GM21526 (cell line): ENCODE data around the gene NXPH1.
A peak's percentile ranks its signal among the peaks of the same experiment; 100 is the strongest.

Source experiments
- ATAC-seq: cut with Tn5 transposase; IDR thresholded peaks from one replicate; pipeline ENCODE4 v1.9.1; 2021; ENCODE audit warnings: moderate library complexity; ENCODE audit not compliant: unreplicated experiment, low FRiP score

NXPH1 gene

DNA sequence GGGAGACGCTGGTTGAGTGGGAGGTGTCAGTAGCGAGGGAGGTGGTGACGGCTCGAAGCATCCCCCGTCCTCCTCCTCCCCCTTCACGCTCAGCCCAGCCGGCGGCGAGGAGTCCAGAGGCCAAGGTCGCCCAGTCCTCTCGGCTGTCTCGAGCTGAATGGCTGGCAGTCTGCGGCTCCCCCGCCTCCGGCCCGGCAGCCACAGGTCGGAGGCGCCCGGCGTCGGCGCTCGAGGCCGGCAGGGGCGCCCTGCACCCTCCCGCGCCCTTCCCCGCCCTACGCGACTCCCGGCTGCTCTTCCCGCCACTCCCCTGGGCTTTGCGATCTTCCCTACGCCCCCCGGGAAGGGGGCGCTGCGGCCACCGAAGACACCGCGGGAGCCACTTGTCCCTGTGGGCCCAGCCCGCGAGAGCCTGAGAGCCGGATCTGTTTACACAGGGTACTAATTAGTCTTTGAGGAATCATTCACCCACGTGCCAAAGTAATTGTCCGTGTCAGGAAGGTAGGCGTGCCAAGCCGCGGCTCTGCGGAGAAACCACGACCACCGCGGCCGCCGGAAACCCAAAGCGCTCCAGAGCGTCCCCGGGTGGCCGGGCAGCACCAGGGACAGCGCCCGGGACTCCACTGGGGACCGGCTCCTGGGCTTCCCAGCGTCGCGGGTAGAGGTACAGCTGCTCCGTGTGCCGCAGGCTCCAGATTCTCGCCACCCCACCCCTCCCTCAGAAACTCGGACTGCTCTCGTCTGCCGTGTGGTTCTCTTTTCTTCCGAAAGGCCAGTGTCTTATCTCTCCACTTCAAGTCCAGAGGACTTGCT lies at the start of gene NXPH1:
NXPH1 (plus strand) TSS at position 133 of the 813 bp plus-strand sequence.
- ATAC-seq = no peak

DNA sequence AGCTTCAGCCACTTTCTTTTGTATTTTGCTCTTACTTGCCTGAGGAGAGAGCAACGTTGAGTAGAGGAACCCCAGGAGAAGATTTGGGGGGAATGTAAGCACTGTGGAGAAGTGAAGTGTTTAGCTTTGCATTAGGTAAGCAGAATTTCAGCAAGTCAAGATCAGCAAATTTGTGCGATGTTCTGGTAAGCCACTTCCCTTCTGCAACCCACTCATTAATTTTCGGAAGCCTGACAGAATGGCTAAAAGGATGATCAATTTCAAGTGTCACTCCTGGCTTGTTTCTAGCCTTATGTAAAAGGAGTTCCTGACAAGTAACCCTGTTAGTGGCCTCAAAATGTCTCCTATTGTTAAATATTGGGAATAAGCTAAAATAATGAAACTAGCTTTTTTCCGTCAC lies 48.5 kb upstream of the NXPH1 start:
- ATAC-seq = peak; percentile 29

DNA sequence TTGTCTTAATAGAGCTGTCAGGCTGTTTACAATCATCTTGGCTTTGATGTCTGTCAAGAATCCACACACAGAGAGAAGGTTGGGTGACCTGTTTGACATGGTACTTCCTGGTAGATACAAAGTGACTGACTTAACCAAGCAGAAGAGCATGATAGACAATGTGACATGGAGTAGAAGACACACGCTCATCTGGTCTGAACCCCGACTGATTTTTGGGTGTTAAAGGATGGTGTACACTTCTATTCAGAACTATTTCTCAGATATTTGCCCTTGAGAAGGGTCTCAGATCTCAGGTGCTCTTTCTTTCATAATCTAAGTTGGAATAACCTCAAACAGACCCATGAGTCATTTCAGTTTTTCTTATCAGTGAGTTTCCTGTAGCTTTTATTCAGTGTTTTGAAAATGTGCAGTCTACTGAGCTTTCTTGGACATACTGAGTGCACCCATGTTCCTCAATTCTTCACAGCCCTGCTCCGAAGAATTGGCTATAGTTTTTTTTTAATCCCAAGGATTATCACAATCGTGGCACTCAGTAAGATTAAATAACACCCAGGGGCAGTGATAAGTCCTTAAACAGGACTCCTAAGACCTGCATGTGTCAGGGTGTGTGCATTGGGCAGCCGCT lies 46.4 kb upstream of the NXPH1 start:
- ATAC-seq = peak; percentile 88

DNA sequence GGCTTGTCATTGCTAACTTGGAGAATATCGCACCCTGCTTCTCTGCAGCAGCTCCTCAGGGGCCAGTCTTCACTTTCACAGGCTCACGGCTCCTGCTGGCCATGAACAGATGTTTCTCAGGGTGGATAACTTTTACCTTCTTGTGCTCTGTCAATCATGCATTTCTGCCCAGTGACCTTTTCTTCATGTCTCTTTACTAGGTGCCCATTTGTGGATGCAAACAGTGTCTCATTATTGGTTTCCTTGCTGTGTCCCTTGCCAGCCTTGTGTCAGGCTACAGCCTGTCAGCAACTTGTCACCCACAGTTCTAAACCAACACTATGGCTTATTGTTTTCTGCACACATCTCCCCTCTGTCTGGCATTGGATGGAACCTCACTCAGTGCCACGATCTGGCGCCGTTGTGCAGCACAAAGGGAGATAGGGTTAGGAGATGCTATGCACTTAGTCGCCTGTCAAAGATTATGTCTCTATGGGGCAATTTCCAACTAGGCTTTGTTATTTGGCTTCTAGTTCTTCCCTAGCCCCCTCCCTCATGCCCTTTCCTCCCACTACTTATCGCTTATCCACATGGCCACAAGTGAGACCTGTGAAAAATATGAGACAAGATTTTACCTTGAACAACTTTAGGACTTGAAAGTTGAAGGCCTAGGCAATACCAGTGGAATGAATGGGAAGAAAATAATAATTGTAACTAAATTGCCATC lies 45.7 kb upstream of the NXPH1 start:
- peak; percentile 53 for ATAC-seq

DNA sequence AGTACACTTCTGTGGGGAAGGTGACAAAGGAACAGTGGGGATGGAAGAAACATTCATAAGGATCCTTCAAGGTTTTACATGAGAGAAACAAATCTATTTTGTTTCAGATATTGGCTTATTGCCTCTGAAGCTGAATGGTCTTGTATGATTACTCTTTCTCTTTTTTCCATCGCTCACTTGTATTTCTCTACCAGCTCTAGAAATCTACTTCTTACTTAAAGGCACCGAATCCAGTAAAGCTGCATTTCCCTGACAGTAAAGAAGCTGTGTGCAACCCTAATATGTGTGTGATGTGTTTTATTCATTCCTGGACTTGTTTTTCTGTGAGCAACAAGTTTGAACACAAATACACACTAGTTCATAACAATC lies 45.2 kb upstream of the NXPH1 start:
- ATAC-seq = no peak

DNA sequence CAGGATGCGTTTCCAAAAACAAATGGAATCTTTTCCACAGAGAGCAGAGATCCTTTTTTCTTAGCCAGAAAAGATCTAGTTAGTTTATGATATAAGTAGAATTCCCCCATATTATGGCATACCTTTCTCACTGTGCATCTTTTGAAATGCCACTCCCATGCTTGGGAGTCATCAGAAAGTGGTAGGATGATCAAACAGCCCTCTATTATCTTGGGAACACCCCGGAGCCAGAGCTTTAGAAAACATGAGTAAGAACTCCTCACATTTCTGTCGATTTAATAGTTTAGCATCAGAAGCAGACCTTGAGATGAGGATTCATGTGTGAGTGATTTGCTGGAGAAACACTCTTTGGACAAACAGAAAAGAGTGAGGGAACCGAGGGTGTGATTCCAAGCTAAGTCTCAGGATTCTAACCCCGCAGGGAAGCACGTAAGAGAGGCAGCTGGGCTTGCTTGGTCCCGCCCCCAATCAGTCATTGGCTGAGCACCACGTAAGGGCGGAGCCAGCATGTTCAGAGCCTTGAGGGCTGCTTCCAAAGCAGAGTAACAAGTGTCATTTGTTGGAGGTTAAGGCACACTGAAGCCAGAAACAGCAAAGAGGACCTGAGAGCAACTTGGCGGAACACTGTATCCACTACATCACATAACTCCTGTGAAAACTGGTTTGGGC lies 43.7 kb upstream of the NXPH1 start:
- no peak for ATAC-seq

DNA sequence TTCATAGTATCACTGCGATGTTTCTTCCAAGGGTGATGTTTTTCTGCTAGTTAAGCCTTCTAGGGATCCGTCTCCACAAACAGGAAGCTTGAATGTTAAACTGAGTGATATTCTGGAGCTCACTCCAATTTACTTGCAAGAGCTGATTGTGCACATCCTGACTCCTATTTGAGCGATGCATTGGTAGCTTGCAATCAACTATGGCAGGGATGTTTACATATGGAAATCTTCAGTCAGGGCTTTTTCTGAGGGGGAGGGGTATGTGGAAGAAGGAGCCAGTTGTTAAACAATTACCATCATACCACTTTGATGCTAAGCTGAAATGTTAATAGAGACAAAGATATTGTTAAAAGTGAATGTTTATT lies 43.2 kb upstream of the NXPH1 start:
- ATAC-seq = no peak

DNA sequence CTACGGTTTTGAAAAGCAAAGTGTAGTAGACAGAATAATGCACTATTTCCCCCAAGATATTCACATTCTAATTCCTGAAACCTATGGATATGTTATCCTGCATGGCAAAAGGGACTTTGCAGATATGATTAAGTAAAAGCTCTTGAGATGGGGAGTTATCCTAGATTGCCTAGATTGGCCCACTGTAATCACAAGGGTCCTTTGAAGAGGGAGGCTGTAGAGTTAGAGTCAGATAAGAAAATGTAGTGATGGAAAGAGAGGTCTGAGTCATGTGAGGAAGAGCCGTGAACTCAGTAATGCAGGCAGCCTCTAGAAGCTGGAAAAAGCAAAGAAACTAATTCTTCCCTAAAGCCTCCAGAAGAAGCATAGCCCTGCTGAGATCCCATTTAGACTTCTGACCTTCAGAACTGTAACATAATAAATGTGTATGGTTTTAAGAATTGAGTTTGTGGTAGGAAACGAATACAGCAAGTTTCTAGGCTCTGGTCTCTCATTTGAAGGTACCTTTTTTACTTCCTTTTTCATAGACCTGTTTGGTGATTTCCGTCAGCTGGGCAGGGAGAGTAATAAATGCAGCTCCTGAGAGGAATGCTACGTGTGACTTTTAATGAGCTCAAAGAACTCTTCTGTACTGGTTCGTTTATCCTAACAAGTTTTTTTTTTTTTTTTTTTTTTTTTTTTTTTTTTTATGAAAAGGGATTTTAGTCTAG lies 41.9 kb upstream of the NXPH1 start:
- ATAC-seq = no peak

DNA sequence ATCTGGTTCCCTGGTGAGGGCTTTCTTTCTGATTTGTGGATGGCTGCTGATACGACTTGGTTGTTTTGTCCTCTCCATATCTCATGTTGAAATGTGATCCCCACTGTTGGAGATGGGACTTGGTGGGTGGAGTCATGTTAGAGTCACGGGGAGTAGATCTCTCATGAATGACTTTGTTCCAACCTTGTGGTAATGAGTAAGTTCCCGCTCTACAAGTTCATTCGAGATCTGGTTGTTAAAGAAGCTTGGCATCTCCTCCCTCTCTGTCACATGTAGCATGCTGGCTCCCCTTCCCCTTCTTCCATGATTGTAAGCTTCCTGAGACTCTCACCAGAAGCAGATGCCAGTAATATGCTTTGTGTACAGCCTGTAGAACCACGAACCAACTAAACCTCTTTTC lies 37.1 kb upstream of the NXPH1 start:
- no peak for ATAC-seq

DNA sequence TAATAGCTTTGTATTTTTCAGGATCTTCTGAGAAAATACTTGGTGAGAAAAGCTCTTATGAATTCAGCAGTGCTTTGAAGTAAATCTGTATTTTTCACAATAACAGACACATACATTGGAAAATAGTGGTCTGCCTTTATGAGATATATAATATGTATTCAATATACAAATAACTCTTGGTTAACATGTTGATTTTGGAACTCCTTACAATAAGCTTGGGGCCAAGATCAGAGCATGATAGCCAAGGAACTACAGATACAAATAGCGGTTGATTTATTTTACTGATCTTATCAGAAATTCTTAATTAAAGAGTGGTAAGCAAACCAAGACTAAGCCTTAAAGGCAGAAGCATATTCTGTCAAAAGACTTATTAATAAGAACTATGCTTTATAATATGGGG lies 24.5 kb upstream of the NXPH1 start:
- ATAC-seq = no peak

DNA sequence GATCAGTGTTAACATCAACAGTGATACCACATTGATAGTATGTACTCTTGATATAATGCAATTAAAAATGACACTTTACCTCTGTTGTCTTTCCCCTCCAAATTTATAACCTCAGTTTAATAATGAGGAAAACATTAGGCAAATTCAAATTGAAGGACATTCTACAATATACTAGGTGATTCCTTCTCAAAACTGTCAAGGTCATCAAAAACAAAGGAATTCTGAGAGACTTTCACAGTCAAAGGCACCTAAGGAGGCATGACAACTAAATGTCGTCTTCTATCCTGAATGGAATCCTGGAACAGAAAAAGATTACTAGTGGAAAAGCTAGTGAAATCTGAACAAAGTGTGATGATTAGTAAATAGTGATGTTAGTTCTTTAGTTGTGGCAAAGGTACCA lies 22.3 kb upstream of the NXPH1 start:
- no peak for ATAC-seq

DNA sequence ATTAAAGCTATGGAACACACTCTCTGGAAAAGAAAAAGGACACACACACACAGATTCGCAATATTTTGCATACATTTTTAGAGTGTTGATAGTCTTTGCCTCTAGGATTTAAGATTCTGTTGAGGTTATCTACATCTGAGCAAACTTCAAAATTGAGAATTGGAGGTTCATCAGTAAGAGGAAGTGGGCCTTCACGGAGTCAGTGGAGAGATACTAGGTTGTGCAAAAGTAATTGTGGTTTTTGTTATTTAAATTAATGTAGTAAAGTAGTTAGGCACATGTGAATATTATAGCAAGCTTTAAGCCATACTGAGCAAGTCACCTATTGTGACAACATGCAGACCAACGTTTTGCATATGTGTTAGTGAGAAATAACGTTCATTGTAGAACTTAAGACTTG lies 19.8 kb upstream of the NXPH1 start:
- peak; percentile 55 for ATAC-seq

DNA sequence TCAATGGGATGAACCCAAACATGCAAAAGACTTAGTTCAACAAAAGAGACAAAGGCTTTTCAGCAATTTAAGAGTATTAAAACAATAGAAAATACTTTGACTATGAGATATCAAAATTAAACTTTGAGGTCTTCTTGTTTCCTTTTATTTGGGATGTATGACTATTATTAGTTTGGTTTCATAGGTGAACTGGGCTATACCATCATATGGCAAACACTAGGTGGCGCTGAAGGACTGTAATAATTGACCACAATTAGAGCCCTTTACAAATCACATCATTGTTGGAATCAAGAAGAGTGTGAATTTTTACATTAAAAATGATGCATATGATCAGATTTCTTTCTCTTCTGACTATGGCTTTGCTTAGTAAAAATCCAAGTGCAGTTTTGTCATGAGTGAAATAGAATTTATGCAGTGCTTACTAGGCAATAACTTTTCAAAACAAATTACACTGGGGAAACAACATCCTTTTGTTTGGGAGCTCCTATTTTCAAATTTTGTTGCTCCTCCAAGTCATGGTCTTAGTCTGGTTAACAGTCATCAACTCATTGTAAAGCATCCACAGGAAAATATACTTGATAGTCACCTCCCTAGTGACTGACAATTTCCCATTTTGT lies 14.7 kb upstream of the NXPH1 start:
- ATAC-seq = peak; percentile 81

DNA sequence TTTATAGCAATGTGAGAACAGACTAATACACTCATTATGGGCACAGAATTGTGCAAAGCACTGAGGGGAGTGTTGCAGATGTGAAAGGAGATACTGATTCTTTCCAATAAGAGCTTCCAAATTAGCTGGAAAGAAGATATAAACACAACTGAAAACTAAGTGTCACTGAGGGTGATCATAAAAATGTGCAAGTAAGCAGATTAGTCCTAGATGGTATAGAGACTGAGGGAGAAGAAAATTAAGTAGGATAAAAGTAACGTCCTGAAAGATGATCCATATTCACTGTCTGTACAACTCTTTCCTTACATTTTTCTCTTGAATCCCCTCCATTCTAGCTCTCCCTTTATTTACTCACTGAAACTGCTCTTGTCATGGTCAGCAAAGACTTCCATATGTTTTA lies 11.2 kb upstream of the NXPH1 start:
- ATAC-seq = no peak

DNA sequence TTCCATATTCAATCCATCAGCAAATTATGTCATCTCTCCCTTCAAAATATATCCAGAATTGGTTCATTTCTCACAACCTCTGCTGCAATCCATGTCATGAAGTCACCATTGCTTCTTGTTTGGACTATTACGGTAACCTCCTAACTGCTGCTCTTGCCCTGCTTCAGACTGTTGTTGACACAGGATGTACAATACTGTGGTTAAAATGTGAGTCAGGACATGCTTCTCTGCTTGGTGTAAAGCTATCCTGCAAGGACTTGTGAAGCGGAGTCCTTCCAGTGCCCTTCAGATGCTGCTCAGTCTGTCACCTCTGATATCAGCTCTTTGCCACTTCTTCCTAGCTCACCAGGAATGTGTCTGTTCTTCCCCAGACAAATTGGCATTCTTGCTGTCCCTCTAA lies 10.4 kb upstream of the NXPH1 start:
- no peak for ATAC-seq

DNA sequence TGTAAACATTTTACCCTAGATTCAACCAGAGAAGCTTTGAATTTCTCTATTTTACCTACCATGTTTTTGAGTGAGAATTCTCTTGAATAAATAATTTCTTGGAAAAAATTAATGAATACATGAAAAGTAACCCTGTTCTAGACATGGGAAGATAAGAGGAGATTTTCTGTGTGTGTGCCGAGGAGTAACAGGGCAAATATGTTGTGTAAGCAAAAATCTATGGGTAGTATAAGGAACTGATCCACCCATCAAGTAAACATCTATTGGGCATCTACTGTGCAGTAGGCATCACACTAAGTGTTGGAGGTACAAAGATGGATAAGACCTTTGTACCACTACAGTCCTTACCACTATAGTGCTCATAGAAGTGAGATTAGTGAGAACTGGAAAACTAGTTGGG lies 8.2 kb upstream of the NXPH1 start:
- no peak for ATAC-seq

DNA sequence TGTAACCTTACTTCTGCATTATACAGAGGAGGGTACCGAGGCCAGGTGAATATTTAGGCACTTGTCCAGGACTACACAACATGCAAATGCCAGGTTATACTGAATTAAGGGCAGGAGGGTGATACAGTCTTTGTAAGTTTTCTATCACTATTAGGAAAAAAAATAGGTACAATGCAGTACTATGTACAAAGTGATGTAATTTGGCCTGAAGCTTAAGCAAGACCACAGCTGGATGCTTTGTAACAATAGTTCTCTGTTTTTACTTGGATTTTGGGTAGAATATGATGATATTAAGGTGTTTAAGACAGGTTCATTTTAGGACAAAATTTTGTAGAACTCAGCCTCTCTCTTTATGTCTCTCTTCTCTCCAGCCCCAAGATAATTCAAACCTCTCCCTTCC lies 2.8 kb upstream of the NXPH1 start:
- ATAC-seq = no peak

DNA sequence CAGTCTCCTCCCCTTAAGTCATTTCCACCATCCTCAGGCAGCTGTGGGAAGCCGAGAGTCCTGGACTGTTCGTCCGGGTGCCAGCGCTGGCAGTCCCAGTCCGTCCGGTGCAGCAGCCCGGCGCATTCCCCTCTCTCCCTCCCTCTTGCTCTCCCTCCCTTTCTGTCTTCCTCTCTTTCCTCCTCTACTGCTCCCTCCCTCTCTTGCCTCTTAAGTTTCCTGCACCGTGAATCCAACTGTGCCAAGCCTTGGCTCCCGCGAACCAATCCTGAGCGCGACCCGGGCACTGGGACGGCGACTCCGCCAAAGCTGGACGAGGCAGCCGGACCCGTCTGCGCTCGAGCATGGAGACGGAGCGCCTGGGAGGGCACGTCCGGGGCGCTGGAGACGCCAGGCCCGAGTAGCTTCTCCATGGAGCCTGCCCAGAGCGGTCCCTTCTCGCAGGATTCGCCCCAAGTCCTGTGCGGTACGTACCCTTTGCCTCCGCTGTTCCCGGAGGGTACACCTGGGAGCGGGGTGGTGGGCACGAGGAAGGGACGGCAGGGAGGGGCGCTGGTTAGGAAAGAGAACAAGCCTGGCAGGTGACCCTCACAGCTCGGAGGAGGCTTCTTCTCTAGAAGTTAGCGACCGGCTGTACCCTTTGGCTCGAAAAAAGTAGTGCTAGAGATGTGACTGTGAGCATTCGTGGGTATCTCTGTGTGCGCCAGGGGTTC lies 1.0 kb downstream of the NXPH1 start:
- no peak for ATAC-seq

DNA sequence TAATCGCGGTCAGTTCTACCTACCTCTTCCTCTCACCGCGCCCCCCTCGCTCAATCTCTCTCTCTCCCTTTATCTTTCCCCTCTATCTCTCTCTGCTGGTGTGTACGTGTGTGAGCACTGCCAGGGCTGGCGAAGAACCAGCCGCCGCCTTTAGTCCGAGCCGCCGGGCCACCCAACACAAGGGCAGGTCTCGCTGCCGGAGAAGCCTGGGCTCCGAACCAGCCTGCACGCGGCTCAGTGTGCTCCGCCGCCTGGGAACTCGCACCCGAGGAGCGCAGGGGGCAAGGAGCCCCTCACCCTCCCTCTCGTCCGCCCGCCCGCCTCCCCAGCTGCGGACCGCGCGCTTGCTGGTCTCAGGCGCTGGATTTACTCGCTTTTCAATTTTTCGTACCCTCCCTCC lies 1.7 kb downstream of the NXPH1 start:
- no peak for ATAC-seq
